Smooth muscle cell of the coronary artery (primary cell): ENCODE measurements around the gene FAM124A. TPM values are rescaled to one million over a fixed set of nuclear protein-coding genes. Genes with fewer than 3 reads are reported as not detected.

Experiments
- total RNA-seq: library from RNA; depleted of rRNA; stranded (reverse); fragments of >200 nt; gene quantifications from 2 replicates; pipeline ENCODE4 v1.2.3, GENCODE V29; 2014; ENCODE audit warnings: low replicate concordance

The FAM124A gene, protein sequence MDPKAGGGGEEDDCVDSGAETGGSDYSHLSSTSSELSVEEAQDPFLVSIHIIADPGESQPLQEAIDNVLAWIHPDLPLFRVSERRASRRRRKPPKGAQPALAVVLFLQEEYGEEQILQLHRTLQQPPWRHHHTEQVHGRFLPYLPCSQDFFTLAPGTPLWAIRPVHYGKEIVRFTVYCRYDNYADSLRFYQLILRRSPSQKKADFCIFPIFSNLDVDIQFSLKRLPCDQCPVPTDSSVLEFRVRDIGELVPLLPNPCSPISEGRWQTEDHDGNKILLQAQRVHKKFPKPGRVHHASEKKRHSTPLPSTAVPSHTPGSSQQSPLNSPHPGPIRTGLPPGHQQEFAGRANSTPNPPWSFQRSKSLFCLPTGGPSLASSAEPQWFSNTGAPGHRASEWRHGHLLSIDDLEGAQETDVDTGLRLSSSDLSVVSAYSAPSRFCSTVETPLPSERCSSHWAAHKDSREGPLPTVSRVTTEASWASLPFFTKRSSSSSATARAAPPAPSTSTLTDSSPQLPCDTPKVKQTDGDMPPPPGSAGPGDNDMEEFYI
- 0.30 and 0.59 TPM in 2 replicates for total RNA-seq

DNA sequence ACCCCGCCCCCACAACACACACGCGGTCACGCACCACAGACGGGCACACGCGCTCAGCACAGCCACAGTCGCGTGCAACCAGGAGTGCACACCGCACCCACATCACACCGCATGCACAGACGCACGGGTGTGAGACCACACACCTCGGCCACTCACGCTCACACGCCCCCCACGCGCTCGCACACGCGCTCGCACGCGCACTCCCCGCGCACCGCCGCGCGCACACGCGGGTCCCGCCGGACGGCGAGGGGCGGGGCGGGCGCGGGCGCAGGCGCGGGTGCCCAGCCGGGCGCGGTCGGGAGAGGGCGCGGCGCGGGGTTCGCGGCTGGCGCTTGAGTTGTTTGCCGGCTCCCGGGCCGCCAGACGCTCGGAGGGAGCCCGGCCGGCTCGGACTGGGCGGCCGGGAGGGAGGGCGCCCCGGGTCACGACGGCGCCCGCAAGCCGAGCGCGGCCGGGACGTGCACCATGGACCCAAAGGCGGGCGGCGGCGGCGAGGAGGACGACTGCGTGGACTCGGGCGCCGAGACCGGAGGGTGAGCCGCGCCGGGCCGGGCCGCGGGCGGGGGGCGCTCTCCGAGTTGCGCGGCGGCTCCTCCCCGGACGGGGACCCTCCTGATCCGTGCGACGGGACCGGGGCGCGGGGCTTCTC, at the start of gene FAM124A:
Gene FAM124A (plus strand): TSS at position 362 of the 649 bp plus-strand sequence. CDS start 104 bp downstream, at position 466.

Other genes starting within 250 kb of the FAM124A start
- gene C13orf42, start 111.1 kb upstream of the FAM124A start, total RNA-seq, result not detected in 2 replicates
- gene SERPINE3, start 117.3 kb downstream of the FAM124A start, total RNA-seq, result not detected in 2 replicates
- 31.9 and 34.0 TPM in 2 replicates for gene INTS6, start 230.6 kb downstream of the FAM124A start, total RNA-seq